Measurements from ENCODE around the gene NLK.
"Not testable (repeated sequence)": the region's sequence is repeated elsewhere in the genome, so short reads cannot be mapped to it uniquely, and the experiment has no call there.

Gene NLK

GRCh38 chr17:28096756-28097155 is 54.3 kb downstream of the NLK start:
- DNase-seq (ENCODE audit: low read depth): no peak
- H3K4me3 ChIP-seq (ENCODE audit: low read depth, low read length): no peak overlapping the region
- no peak for TF ChIP-seq CTCF (IDR thresholded peaks at IDR 0.05; ENCODE audit: low read depth, low read length, missing control alignments)

GRCh38 chr17:28097254-28097653 is 54.8 kb downstream of the NLK start:
- DNase-seq (ENCODE audit: low read depth): no peak
- no peak overlapping the region for H3K4me3 ChIP-seq (ENCODE audit: low read depth, low read length)
- no peak for TF ChIP-seq CTCF (IDR thresholded peaks at IDR 0.05; ENCODE audit: low read depth, low read length, missing control alignments)

- no peak overlapping the region for H3K4me3 ChIP-seq (ENCODE audit: low read depth, low read length)
- TF ChIP-seq CTCF (IDR thresholded peaks at IDR 0.05; ENCODE audit: low read depth, low read length, missing control alignments): no peak
- DNase-seq (ENCODE audit: low read depth): peak; percentile 26
Measured at GRCh38 chr17:28097901-28098300, 55.4 kb downstream of the NLK start.

- not testable (repeated sequence) for DNase-seq (ENCODE audit: low read depth); H3K4me3 ChIP-seq (ENCODE audit: low read depth, low read length)
Measured at GRCh38 chr17:28098591-28098990, 56.1 kb downstream of the NLK start.

GRCh38 chr17:28100251-28100650 is 57.8 kb downstream of the NLK start:
- DNase-seq (ENCODE audit: low read depth): no peak
- no peak for TF ChIP-seq CTCF (IDR thresholded peaks at IDR 0.05; ENCODE audit: low read depth, low read length, missing control alignments)
- H3K4me3 ChIP-seq (ENCODE audit: low read depth, low read length): no peak overlapping the region

- no peak for DNase-seq (ENCODE audit: low read depth)
- H3K4me3 ChIP-seq (ENCODE audit: low read depth, low read length): no peak overlapping the region
- no peak for TF ChIP-seq CTCF (IDR thresholded peaks at IDR 0.05; ENCODE audit: low read depth, low read length, missing control alignments)
Measured at GRCh38 chr17:28100936-28101335, 58.5 kb downstream of the NLK start.

GRCh38 chr17:28101919-28102318 is 59.4 kb downstream of the NLK start:
- H3K4me3 ChIP-seq (ENCODE audit: low read depth, low read length): no peak overlapping the region
- no peak for DNase-seq (ENCODE audit: low read depth)
- TF ChIP-seq CTCF (IDR thresholded peaks at IDR 0.05; ENCODE audit: low read depth, low read length, missing control alignments): no peak

GRCh38 chr17:28105501-28105900 is 63.0 kb downstream of the NLK start:
- no peak for TF ChIP-seq CTCF (IDR thresholded peaks at IDR 0.05; ENCODE audit: low read depth, low read length, missing control alignments)

More at GRCh38 chr17:28105501-28105900, 63.0 kb downstream of the NLK start:
- no peak for DNase-seq (ENCODE audit: low read depth)
- no peak overlapping the region for H3K4me3 ChIP-seq (ENCODE audit: low read depth, low read length)

All from GM12864 (cell line).